HG02763 (cell line): Measurements from ENCODE around the gene JAZF1.

ENCODE experiments used
- ATAC-seq: cut with Tn5 transposase; IDR thresholded peaks from one replicate; pipeline ENCODE4 v1.9.1; 2021; ENCODE audit warnings: mild to moderate bottlenecking, moderate library complexity; ENCODE audit not compliant: unreplicated experiment

JAZF1 gene

GRCh38 chr7:28192786-28193585 lies 12.4 kb upstream of the JAZF1 start:
- no peak for ATAC-seq

- ATAC-seq, result no peak
Observed at GRCh38 chr7:28191751-28192150, 11.2 kb upstream of the JAZF1 start.

GRCh38 chr7:28191184-28191583 lies 10.6 kb upstream of the JAZF1 start:
- no peak for ATAC-seq

GRCh38 chr7:28190077-28190710 lies 9.6 kb upstream of the JAZF1 start:
- ATAC-seq, result no peak

GRCh38 chr7:28187012-28187411 lies 6.4 kb upstream of the JAZF1 start:
- no peak for ATAC-seq

GRCh38 chr7:28183627-28184026 lies 3.0 kb upstream of the JAZF1 start:
- no peak for ATAC-seq

GRCh38 chr7:28182071-28182471 lies 1.5 kb upstream of the JAZF1 start:
- ATAC-seq, result no peak

- ATAC-seq, result no peak
Observed at GRCh38 chr7:28181416-28181815, 821 bp upstream of the JAZF1 start.

- ATAC-seq, result no peak
Observed at GRCh38 chr7:28180031-28180363, 598 bp downstream of the JAZF1 start.

- ATAC-seq, result peak; percentile 77
Observed at GRCh38 chr7:28179120-28180030, 1.2 kb downstream of the JAZF1 start.

GRCh38 chr7:28178599-28178998 lies 2.0 kb downstream of the JAZF1 start:
- no peak for ATAC-seq

- ATAC-seq, result no peak
Observed at GRCh38 chr7:28177836-28178235, 2.8 kb downstream of the JAZF1 start.

GRCh38 chr7:28176645-28177044 lies 4.0 kb downstream of the JAZF1 start:
- ATAC-seq, result no peak

GRCh38 chr7:28176174-28176573 lies 4.4 kb downstream of the JAZF1 start:
- no peak for ATAC-seq

- ATAC-seq, result no peak
Observed at GRCh38 chr7:28174901-28175661, 5.5 kb downstream of the JAZF1 start.

- ATAC-seq, result no peak
Observed at GRCh38 chr7:28174442-28174841, 6.2 kb downstream of the JAZF1 start.

GRCh38 chr7:28173531-28173930 lies 7.1 kb downstream of the JAZF1 start:
- ATAC-seq, result no peak

- ATAC-seq, result no peak
Observed at GRCh38 chr7:28172958-28173357, 7.6 kb downstream of the JAZF1 start.

- ATAC-seq, result no peak
Observed at GRCh38 chr7:28170701-28171100, 9.9 kb downstream of the JAZF1 start.

GRCh38 chr7:28169230-28169629 lies 11.4 kb downstream of the JAZF1 start:
- ATAC-seq, result no peak
